Measurements from ENCODE around the gene OR1C1. TPM values are rescaled to one million over a fixed set of nuclear protein-coding genes. Genes with fewer than 3 reads are reported as not detected.

The OR1C1 gene
- polyA plus RNA-seq, 1 of the 3 experiments (the other 2 are of a cell fraction), result not detected

- TF ChIP-seq USF2 (IDR thresholded peaks at IDR 0.05; ENCODE audit: borderline replicate concordance, low read depth, low read length) (no peak), RCOR1 (IDR thresholded peaks at IDR 0.05; ENCODE audit: low read length) (no peak), MEF2A (IDR thresholded peaks at IDR 0.05; ENCODE audit: borderline replicate concordance, low read depth) (no peak)
- TF ChIP-seq, protein P1, sequence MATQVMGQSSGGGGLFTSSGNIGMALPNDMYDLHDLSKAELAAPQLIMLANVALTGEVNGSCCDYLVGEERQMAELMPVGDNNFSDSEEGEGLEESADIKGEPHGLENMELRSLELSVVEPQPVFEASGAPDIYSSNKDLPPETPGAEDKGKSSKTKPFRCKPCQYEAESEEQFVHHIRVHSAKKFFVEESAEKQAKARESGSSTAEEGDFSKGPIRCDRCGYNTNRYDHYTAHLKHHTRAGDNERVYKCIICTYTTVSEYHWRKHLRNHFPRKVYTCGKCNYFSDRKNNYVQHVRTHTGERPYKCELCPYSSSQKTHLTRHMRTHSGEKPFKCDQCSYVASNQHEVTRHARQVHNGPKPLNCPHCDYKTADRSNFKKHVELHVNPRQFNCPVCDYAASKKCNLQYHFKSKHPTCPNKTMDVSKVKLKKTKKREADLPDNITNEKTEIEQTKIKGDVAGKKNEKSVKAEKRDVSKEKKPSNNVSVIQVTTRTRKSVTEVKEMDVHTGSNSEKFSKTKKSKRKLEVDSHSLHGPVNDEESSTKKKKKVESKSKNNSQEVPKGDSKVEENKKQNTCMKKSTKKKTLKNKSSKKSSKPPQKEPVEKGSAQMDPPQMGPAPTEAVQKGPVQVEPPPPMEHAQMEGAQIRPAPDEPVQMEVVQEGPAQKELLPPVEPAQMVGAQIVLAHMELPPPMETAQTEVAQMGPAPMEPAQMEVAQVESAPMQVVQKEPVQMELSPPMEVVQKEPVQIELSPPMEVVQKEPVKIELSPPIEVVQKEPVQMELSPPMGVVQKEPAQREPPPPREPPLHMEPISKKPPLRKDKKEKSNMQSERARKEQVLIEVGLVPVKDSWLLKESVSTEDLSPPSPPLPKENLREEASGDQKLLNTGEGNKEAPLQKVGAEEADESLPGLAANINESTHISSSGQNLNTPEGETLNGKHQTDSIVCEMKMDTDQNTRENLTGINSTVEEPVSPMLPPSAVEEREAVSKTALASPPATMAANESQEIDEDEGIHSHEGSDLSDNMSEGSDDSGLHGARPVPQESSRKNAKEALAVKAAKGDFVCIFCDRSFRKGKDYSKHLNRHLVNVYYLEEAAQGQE (IDR thresholded peaks at IDR 0.05; ENCODE audit: low read depth, low read length), result no peak
Observed at GRCh38 chr1:247738315-247738714, 22.0 kb downstream of the OR1C1 start, which contains the start of gene OR14K1 (continued).

DNA sequence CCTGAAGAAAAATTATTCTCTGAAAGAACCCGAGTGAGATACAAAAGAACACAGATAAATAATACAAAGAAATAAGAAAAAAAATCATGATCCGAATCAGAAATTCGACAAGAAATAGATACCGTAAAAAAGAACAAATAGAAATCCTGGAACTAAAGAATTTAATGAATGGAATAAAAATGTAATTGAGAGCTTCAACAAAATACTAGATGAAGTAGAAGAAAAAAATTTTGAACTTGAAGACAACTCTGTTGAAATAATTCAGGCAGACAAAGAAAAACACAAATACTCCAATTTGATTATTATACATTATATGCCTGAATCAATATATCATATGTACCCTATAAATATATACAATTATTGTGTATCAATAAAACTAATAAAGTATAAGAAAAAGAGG, 39.1 kb downstream of the OR1C1 start:
- Histone ChIP-seq H3K4me1 (ENCODE audit: control insufficient read depth in 1 of 2, insufficient read depth in 2 of 2, low read depth in 1 of 2, low read length in 1 of 2) (no peaks in the 10 kb centered on the region), H3K4me2 (no peak overlapping the region), H3K9ac (no peak overlapping the region), H2AFZ (ENCODE audit: low read depth) (no peak overlapping the region), H3K4me3 (ENCODE audit: low read depth in 2 of 2, low read length in 1 of 2) (no peak overlapping the region), H3K36me3 (replicated peaks in 1 of 2; ENCODE audit: control insufficient read depth in 1 of 2, insufficient read depth in 2 of 2, low read length in 1 of 2) (no peaks in the 10 kb centered on the region), H4K20me1 (ENCODE audit: insufficient read depth) (no peaks in the 10 kb centered on the region), H3K27me3 (ENCODE audit: insufficient read depth) (no peaks in the 10 kb centered on the region), H3K9me2 (no peaks in the 10 kb centered on the region), H3K79me2 (ENCODE audit: insufficient read depth) (no peaks in the 10 kb centered on the region), H3K9me3 (no peaks in the 10 kb centered on the region; the same call in 1 of the 2 replicates), H3F3A (replicated peaks; ENCODE audit: insufficient read depth) (no peaks in the 10 kb centered on the region), H3K27ac (ENCODE audit: low read depth in 2 of 2, low read length in 1 of 2) (no peak overlapping the region)
- WGBS (ENCODE audit: low lambda C conversion rate), result 4% methylated on average over 4 of the region's 4 CpGs
- POLR2A ChIA-PET, result no interaction called here
- no peak for TF ChIP-seq SIN3A (IDR thresholded peaks at IDR 0.05; ENCODE audit: borderline replicate concordance, low read depth, low read length)
- no peak for TF ChIP-seq TEAD4 (IDR thresholded peaks at IDR 0.05; ENCODE audit: borderline replicate concordance, insufficient read depth)
- no peak for TF ChIP-seq FOXJ3 (CRISPR knock-in tag; IDR thresholded peaks at IDR 0.05)
- no peak for TF ChIP-seq SMC3 (IDR thresholded peaks at IDR 0.05; ENCODE audit: low read depth, low read length)
- TF ChIP-seq EZH2phosphoT487 (IDR thresholded peaks at IDR 0.05; ENCODE audit: borderline replicate concordance, low read depth), result no peak
- TF ChIP-seq MEF2A (IDR thresholded peaks at IDR 0.05; ENCODE audit: borderline replicate concordance, low read depth), result no peak
- no peak for TF ChIP-seq TAF1 (IDR thresholded peaks at IDR 0.05; ENCODE audit: borderline replicate concordance, low read depth, low read length)
- TF ChIP-seq POLR2AphosphoS5 (IDR thresholded peaks at IDR 0.05; ENCODE audit: low read depth, low read length), result no peak
- TF ChIP-seq ELF1 (IDR thresholded peaks at IDR 0.05), result no peak
- no peak for TF ChIP-seq CHD2 (IDR thresholded peaks at IDR 0.05; ENCODE audit: low read length, partially characterized antibody)
- TF ChIP-seq GABPA (IDR thresholded peaks at IDR 0.05; ENCODE audit: low read depth), result no peak
- no peak for TF ChIP-seq EP300 (IDR thresholded peaks at IDR 0.05; ENCODE audit: borderline replicate concordance in 1 of 2, low read depth in 1 of 2, low read length in 1 of 2)
- CTCF ChIA-PET, result no interaction called here
- DNase-seq, result no peak
